ENCODE measurements around the gene B4GALNT4. TPM values are rescaled to one million over a fixed set of nuclear protein-coding genes. Genes with fewer than 3 reads are reported as not detected.
"Not testable (repeated sequence)": the region's sequence is repeated elsewhere in the genome, so short reads cannot be mapped to it uniquely, and the experiment has no call there.

The B4GALNT4 gene
- total RNA-seq, 1 donor from 2014 or later: 1.9 TPM

DNA sequence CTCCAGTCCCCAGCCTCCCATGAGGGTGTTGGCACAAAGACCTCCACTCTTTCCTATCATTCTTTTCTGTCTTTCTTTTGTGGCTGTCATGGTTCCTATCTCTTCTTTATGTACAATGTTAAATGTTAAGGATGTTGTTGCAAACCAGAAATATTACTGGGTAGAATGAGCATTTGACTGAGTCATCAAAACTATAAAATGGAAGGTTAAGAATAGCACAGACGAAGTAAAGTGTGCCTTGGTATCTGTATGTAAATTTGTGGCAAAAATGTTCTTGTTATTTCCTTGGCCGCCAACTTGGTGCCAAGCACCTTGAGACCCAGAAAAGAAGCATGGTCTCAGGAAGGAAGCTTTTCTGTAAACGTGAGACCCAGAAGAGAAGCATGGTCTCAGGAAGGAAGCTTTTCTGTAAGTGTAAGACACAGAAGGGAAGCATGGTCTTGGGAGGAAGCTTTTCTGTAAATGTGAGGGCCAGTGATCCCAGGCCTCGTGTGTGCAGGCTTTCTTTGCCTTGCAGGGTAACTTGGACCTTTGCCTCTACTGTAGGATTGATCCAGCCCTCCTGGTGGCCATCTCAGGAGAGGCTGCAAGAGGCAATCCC, 18.0 kb downstream of the B4GALNT4 start:
- ATAC-seq: no peak
- intact Hi-C loops (cut with DNase I): no loop called here
- TF ChIP-seq, protein P1, sequence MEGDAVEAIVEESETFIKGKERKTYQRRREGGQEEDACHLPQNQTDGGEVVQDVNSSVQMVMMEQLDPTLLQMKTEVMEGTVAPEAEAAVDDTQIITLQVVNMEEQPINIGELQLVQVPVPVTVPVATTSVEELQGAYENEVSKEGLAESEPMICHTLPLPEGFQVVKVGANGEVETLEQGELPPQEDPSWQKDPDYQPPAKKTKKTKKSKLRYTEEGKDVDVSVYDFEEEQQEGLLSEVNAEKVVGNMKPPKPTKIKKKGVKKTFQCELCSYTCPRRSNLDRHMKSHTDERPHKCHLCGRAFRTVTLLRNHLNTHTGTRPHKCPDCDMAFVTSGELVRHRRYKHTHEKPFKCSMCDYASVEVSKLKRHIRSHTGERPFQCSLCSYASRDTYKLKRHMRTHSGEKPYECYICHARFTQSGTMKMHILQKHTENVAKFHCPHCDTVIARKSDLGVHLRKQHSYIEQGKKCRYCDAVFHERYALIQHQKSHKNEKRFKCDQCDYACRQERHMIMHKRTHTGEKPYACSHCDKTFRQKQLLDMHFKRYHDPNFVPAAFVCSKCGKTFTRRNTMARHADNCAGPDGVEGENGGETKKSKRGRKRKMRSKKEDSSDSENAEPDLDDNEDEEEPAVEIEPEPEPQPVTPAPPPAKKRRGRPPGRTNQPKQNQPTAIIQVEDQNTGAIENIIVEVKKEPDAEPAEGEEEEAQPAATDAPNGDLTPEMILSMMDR (IDR thresholded peaks at IDR 0.05): no peak

DNA sequence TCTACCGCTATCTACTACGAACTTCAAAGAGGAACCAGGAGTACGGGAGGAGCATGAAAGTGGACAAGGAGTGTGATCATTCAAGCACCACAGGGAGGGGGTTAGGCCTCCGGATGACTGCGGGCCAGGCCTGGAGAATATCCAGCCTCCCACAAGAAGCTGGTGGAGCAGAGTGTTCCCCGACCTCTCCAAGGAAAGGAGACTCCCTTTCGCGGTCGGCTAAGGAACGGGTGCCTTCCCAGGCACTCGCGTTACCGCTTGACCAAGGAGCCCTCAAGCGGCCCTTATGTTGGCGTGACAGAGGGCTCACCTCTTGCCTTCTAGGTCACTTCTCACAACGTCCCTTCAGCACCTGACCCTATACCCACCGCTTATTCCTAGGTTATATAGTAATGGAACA, 20.1 kb downstream of the B4GALNT4 start:
- intact Hi-C loops (cut with DNase I); H3K27ac ChIP-seq; DNase-seq; H3K4me3 ChIP-seq; H3K9me3 ChIP-seq; ATAC-seq; H3K36me3 ChIP-seq; H3K27me3 ChIP-seq; H3K4me1 ChIP-seq: not testable (repeated sequence)

More for the DNA sequence above, 18.0 kb downstream of the B4GALNT4 start:
- DNase-seq: no peak
- no peak overlapping the region for H3K27ac ChIP-seq
- no peaks in the 10 kb centered on the region for H3K27me3 ChIP-seq
- peaks cover 7% of the 10 kb centered on the region for H3K9me3 ChIP-seq
- no peak overlapping the region for H3K4me3 ChIP-seq
- H3K36me3 ChIP-seq: no peaks in the 10 kb centered on the region
- no peaks in the 10 kb centered on the region for H3K4me1 ChIP-seq

DNA sequence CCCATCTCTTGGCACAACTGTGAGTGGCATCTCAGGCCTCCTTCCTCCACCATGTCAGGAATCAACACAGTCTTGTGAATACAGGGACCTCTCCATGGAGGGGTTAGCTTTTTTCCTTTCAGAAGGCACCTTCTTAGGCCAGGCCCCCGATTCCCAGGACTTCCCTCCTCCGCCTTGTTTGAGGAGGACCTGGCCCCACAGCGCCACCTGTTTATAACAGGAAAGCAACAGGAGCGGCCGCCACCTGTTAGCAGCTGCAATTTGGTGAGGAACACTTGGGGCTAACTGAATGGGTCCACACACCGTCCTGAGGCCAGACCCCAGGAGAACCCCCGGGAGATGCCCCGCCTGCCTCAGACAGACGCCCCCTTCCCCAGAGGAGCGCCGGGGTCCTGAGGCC, 20.9 kb downstream of the B4GALNT4 start:
- no peak for DNase-seq
- H3K27ac ChIP-seq: no peak overlapping the region
- peaks cover 7% of the 10 kb centered on the region for H3K9me3 ChIP-seq
- intact Hi-C loops (cut with DNase I): no loop called here
- TF ChIP-seq, protein P1 (IDR thresholded peaks at IDR 0.05): no peak
- no peak overlapping the region for H3K4me3 ChIP-seq
- no peaks in the 10 kb centered on the region for H3K36me3 ChIP-seq
- no peak for ATAC-seq
- H3K27me3 ChIP-seq: no peaks in the 10 kb centered on the region
- peaks cover 2% of the 10 kb centered on the region for H3K4me1 ChIP-seq

DNA sequence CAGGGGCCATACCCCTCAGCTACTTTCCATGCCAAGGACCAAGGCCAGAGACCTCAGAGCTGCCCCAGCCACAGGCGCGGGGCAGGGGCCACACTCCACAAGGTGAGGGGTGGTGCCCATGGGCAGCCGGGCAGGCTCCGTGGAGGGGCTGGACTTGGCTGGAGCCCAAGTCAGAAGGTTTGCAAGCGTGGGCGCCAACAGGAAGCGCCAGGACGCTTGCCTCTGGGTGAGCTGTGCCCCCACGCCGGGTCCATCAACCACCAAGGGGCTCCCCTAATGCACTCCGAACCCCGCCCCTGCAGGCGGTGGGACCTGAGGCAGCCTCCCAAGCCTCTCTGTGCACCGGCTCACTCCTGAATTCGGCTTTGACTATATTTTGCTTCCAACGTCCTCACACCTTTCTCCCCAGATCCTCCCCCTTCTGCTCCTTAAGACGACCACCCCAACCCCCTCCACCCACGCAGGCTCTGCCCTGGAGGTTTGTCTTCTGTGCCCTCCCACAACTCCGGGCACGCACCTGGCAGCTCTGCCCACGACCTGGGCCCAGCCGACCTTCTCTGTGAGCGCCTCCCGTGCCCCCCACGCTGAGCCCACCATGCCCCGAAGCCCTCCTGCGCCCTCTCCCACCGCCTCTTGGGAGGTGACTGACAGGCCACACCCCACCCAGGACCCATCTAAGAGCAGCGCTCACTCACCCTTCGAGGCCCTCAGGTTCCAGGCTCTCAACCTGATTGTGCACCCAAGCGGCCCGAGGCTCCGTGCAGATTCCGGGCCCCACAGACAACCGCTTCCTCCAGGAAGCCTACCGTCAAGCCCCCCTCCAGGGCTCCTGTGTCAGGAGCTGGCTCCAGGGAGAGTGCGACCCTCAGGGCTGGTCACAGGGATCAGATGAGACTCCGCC, 22.1 kb downstream of the B4GALNT4 start:
- peaks cover 6% of the 10 kb centered on the region for H3K9me3 ChIP-seq
- no peak overlapping the region for H3K4me3 ChIP-seq
- no peaks in the 10 kb centered on the region for H3K36me3 ChIP-seq
- TF ChIP-seq, protein P1 (IDR thresholded peaks at IDR 0.05): no peak
- intact Hi-C loops (cut with DNase I): no loop called here
- peaks cover 3% of the 10 kb centered on the region for H3K4me1 ChIP-seq
- H3K27ac ChIP-seq: no peak overlapping the region
- no peaks in the 10 kb centered on the region for H3K27me3 ChIP-seq
- no peak for ATAC-seq
- DNase-seq: no peak

DNA sequence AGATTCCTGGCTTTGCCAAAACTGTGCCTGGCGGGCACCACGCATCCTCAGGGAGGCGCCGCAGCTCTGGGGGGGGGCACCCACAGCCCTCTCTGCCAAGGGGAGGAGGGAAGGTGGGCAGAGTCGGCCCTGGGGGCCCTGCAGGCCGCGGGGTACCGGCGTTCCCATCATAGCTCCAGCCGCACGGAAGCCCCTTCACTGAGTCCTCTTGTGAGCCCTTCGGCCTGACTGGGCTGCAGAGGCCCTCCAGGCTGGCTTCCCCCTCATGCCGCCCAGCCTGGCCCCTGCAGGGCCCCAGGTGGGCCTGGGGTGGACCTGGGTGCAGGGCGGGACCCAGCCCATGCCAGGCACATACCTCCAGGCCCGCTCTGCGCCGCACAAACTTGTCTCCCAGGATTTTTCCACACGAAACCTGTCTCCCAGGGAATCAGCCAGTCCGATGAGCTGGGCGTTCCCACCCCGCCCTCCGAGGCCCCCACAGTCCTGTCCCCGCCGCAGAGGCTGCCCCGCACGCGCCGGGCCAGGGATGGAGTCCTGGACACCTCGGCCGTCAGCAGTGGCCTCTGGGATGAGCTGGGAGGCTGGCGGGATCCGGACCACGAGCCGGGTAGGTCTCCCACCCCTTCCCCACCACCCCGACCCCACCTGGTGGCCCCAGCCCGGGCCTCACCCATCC, 22.9 kb downstream of the B4GALNT4 start:
- no peak for DNase-seq
- H3K27ac ChIP-seq: no peak overlapping the region

More for the DNA sequence above, 22.9 kb downstream of the B4GALNT4 start:
- TF ChIP-seq, protein P1 (IDR thresholded peaks at IDR 0.05): no peak
- Histone ChIP-seq H3K4me1 (peaks cover 3% of the 10 kb centered on the region), H3K27me3 (no peaks in the 10 kb centered on the region), H3K36me3 (no peaks in the 10 kb centered on the region), H3K4me3 (no peak overlapping the region), H3K9me3 (no peaks in the 10 kb centered on the region)
- intact Hi-C loops (cut with DNase I): no loop called here
- ATAC-seq: no peak
